GM19397 (cell line): Measurements from ENCODE around the gene CMIP.
"Not testable (repeated sequence)": the region's sequence is repeated elsewhere in the genome, so short reads cannot be mapped to it uniquely, and the experiment has no call there.

Experiments used
- ATAC-seq: cut with Tn5 transposase; IDR thresholded peaks from one replicate; pipeline ENCODE4 v1.9.1; 2021; ENCODE audit warnings: mild to moderate bottlenecking, moderate library complexity; ENCODE audit not compliant: unreplicated experiment

Gene CMIP

DNA sequence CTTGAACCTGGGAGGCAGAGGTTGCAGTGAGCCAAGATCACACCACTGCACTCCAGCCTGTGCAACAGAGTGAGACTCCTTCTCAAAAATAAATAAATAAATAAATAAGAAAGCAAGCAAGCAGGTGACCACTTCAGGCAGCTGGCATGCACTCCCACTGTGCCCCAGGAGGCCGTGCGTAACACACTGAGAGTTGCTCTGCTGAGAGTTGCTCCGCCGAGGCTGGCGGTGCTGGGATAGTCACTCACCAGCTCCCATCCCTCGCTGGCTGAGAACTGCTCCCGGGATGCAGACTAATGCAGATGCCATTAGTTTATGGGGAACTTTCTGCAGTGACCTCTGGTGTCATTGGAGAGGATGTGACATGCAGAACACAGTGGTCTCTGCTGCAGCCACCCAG, 228.8 kb downstream of the CMIP start:
- no peak for ATAC-seq

- no peak for ATAC-seq
Observed at GRCh38 chr16:81675662-81676061, 231.1 kb downstream of the CMIP start.

DNA sequence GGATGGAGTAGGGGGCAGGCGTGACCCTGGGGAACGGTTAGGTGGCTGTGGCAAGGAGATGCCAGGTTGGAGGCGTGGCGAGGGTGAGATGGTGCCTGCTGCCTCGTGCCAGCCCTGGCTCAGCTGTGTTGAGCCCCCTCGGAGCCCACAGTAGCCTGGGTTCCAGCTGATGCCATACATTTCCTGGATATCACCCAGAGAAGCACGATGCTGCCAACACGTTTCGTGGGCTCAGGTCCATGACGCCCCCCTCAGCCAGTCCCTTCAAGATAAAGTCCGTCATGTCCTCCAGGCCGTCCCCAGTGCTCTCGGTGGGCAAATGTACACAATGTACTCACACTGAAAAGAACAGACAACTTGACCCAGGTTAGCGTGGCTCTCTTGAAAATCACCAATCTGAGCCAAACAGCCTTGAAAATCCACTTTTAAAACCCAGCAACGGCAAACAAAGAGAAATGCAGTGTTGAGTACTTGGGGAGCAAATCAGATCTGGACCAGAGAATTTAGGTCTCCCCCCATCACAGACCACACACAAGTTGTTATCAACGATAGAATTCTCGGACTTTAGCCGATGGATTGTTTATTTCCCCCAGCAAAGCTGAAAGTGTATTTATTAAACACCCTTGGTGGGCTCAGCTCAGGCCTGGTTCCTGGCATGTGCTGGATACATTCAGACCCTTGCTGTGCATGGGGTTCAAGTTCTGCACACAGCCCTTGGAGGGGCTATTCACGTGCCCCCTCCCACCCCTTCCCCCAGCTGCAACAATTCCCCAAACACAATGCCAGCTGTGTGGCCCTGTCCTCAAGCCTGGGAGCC, 231.7 kb downstream of the CMIP start:
- no peak for ATAC-seq

DNA sequence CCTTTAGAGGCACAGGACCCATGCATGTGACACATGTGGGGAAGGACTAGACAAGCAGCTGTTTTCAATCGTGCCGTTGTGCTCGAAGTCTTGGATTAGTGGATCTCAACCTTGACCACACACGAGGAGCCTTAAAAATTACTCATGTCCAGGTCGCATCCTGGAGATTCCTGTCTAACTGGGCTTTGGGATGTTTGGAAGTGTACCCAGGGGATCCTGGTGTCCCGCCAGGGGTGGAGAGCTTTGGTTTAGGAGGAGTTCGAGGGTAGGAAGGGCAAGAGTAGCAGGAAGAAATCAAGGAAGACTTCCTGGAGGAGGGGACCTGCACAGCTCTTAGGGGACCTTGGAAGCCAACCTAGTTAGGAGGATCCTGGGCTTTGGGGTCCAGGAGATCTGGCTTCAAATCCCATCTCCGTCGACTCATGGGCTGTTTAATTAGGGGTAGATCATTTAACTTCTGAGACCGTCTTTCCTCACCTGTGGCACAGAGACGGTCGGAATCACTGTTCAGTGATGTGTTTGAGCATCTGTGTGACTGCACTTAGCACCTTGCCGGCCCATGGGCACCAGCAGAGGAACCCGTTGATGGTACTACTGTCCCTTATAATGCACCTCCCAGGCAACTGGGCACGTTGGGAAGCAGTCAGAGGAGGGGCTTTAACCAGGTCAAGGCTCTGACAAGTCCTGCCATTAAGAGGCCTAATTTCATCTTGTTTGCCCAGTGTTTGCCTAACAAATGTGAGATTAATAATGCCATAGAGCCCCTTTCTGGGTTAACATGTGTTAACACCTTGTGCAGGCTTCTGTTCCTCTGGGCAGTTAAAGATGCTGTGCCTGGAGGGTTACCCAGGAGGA, 232.5 kb downstream of the CMIP start:
- no peak for ATAC-seq

DNA sequence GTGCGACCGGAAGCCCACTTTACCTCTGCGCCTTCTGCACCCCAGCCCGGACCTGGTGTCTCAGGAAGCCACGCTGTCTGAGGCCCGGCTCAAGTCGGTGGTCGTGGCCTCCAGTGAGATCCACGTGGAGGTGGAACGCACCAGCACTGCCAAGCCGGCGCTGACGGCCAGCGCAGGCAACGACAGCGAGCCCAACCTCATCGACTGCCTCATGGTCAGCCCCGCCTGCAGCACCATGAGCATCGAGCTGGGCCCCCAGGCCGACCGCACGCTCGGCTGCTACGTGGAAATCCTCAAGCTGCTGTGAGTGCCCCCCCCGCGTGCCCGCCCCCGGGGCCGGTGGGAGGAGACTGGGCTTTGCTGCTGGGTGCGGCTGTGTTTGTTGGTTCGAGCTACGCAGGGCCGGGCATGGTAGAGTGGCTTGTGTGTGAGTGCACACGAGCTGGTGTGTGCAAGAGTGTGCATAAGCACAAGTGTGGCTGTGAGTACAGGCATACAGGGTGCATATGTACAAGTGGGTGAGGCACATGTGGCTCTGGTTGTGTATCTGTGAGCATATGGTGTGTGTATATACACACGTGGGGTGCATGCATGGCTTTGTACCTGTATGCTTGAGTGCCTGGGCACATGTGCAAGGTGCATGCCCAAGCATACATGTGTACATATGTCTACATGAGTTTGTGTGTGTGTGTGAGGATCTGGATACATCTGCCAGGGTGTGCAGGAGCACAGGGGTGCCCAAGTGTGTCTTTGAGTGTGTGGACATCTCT, 233.9 kb downstream of the CMIP start:
- ATAC-seq = no peak

GRCh38 chr16:81679721-81680430, 235.3 kb downstream of the CMIP start:
- ATAC-seq = no peak

DNA sequence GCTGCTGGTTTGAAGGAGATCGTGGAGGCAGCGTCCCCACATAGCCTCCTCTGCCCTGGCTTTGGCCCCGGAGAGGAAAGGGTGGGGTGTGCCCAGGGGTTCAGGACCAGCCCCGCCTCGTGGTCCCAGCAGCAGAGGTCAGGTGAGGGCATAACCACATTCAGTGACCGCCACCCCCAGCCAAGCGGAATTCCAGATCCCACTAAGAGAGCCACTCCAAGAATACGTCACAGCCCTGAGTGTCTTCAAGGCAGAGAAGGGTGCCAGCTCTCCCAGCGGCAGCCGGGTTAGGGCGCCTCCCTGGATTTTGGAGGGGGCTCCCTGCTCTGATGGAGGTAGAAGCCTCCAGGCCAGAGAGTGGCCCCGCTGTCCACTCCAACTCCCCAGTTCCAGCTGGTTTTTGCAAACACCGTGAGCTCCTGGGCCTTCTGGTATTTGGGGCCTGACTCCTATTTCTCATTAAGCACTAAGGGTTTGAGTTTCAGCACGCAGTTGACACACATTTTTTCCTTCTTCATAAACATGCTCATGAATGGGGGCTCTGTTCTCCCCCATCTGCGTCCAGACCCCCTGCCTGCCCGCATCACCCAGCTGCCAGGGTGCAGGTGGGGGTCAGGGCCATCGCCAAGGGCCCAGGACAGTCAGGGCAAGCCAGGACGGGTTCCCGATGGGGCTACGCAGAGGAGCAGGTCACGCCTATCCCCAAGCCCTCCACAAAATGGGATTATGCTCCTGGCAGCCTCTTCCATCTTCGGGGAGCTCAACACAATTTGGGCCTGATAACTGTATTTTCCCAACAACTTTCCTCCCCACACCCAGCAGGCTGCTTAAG, 236.1 kb downstream of the CMIP start:
- ATAC-seq = no peak

GRCh38 chr16:81681311-81681710, 236.7 kb downstream of the CMIP start:
- ATAC-seq = no peak

DNA sequence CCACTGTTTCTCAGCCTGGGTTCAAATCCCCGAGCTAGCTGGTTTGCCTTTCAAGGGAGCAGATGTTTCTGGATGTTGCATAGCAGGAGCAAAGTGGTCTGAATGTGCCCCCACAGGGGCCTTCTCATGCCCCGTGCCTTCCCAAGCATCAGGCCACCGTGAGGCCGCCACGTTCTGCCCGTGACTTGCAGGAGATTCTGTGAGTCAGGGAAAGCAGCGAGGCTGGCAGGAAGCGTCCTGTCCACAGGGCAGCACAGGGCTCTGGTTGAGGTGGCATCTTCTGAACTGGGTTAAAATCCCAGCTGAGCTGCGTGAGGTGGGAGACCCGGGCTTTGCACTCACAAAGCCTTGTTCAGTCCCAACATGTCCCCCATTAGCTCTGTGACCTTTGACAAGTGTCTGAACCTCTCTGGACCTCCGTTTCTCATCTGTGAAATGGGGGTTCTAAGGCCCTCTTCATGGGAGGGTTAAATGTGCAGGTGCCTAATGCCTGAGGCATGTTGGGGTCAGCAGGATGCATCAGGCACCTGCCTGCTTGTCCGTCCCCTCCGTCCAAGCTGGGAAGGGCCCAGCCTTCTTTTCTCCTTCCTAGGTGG, 239.7 kb downstream of the CMIP start:
- no peak for ATAC-seq

GRCh38 chr16:81684901-81685300, 240.3 kb downstream of the CMIP start:
- ATAC-seq = no peak

DNA sequence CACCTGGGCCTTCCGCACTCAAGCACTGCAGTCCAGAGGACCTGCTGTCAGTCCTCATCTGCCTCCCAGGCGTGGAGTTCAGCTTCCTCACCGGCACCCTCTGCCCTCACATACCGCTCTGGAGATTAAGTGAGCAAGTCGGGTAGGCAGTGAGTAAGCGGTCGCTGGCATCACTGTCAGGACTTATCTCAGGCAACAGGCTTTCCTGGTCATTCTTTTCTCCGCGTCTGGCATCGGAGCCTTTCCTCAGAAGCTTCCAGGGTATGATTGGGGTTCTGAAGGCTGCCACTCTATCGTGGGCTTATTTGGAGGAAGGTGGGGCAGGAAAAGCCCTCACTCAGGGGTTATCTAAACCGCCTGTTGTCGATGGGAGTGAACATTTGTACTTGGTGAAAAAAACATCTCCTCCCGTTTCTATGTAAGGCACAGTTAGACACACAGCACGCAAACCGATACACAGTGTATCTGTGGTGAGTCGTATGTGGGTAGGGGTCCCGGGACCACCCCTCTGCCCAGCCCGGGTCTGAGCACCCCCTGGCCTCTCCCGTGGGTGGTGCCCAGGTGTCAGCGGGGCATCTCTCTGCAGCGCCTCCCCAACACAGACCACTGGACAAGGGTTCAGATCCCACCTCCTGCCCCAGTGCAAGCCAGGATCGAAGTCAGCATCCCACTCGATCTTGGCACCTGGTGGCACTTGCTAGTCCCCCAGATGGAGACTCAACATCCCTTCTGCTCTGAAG, 242.0 kb downstream of the CMIP start:
- no peak for ATAC-seq

GRCh38 chr16:81687131-81687456, 242.5 kb downstream of the CMIP start:
- no peak for ATAC-seq

DNA sequence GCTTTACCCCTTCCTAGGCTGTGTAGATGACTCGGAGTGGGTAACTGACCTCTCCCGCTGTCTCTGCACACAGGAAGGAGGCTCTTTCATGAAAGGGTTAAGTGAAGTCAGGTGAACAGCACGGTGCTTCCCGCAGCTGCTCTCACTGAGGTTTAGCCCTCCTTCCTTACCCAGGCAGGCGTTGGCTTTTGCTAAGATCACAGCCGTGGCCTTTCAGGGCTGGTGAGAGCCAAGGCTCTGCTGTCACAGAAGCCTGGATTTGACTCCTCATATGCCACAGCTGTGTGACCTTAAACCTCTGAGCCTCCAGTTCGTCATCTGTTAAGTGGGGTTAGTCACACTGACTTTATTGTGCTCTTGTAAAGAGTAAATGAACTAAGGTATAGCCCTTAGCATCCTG, 243.6 kb downstream of the CMIP start:
- no peak for ATAC-seq

- not testable (repeated sequence) for ATAC-seq
Observed at GRCh38 chr16:81688839-81689238, 244.2 kb downstream of the CMIP start.

GRCh38 chr16:81692021-81692420, 247.4 kb downstream of the CMIP start:
- no peak for ATAC-seq

- no peak for ATAC-seq
Observed at GRCh38 chr16:81692571-81692970, 248.0 kb downstream of the CMIP start.

DNA sequence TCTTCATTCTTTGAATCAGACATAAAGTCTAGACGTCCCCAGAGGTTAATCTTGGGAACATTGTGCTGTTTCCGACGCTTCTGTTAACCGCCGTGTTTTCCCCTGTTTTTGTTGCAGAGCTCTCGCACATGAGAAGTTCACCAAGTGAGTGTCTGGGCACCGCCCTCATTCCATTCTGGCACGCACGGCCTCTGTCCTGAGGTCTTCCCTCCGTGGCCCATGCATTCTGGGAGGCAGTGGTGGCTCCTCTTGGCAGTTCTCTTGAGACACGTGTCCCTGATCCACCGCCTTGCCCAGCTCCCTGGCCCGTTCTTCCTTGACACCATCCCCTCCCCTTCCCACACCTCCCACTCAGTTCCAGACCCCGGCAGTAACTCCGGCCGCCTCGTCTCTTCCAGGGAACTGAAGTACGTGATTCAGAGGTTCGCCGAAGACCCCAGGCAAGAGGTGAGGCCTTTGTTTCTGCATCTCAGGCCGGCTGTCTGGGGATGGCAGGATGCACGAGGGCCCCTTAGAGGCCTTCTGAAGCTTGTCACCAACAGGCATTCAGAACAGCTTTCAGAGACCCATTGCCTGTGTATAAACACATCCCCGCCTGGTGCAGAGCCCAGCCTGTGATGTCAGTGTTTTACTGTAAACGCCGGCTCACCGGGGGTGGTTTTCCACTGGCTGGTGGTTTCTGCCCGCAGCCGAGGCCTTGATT, 248.6 kb downstream of the CMIP start:
- no peak for ATAC-seq

DNA sequence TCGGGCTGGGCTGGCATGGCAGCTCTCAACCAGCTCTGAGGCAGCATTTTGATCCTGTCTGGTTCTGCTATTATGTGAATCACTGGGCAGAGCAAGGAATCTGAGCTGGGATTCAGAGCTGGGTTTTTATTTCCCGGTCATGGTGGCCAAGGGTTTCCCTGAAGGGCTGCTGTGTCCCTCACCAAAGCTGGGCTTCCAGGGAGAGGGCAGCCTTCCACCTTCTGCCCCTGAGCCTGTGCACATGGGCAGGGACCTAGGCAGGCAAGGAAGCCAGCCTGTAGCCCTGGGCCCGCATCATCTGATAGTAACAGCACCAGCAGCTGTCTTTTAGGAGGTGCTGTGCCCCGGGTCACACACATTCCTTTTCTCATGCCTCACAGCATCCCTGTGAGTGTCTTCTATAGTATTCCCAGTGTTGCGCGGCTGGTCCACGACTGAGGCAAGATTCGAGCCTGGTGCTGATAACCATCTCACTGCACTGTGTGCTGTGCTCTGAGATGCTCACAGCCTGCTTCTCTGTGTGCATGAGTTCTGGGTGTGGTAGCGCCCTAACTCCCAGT, 249.2 kb downstream of the CMIP start:
- no peak for ATAC-seq
